NCI-H524 (cell line): ENCODE results near the gene BAG5.
"Not testable (repeated sequence)": the region's sequence is repeated elsewhere in the genome, so short reads cannot be mapped to it uniquely, and the experiment has no call there.

Source experiments
- DNase-seq, 2 experiments: peaks; one replicate each; lab custom pipeline; 2025; lab: John Stamatoyannopoulos, UW

Gene BAG5

GRCh38 chr14:103534576-103535061 lies 27.8 kb downstream of the BAG5 start:
- no peak for DNase-seq

GRCh38 chr14:103533999-103534575 lies 28.4 kb downstream of the BAG5 start:
- no peak for DNase-seq

GRCh38 chr14:103533137-103533998 lies 29.1 kb downstream of the BAG5 start:
- DNase-seq, result no peak

GRCh38 chr14:103532216-103533136 lies 30.0 kb downstream of the BAG5 start:
- DNase-seq, result no peak

- DNase-seq, result no peak
Observed at GRCh38 chr14:103531421-103532215, 30.8 kb downstream of the BAG5 start.

GRCh38 chr14:103530831-103531230 lies 31.6 kb downstream of the BAG5 start:
- DNase-seq, result no peak

- DNase-seq, result no peak
Observed at GRCh38 chr14:103530390-103530789, 32.1 kb downstream of the BAG5 start.

- no peak for DNase-seq
Observed at GRCh38 chr14:103529383-103530365, 32.8 kb downstream of the BAG5 start.

GRCh38 chr14:103528587-103529382 lies 33.7 kb downstream of the BAG5 start, which contains the start of gene TRMT61A:
TSS of gene TRMT61A (plus strand) at chr14:103529196. CDS start at chr14:103529979, 783 bp downstream.
- DNase-seq, result peak; percentile 87 to 89

- peak in 1 of 2 experiments; percentile 60 for DNase-seq
Observed at GRCh38 chr14:103528146-103528586, 34.3 kb downstream of the BAG5 start.

- DNase-seq, result no peak
Observed at GRCh38 chr14:103527408-103528145, 34.9 kb downstream of the BAG5 start.

- DNase-seq, result no peak
Observed at GRCh38 chr14:103526914-103527248, 35.6 kb downstream of the BAG5 start.

- no peak for DNase-seq
Observed at GRCh38 chr14:103526247-103526913, 36.1 kb downstream of the BAG5 start.

GRCh38 chr14:103525430-103526246 lies 36.8 kb downstream of the BAG5 start:
- DNase-seq, result not testable (repeated sequence)

- peak in 1 of 2 experiments; percentile 30 for DNase-seq
Observed at GRCh38 chr14:103524002-103524935, 38.2 kb downstream of the BAG5 start.

GRCh38 chr14:103523575-103523954 lies 38.9 kb downstream of the BAG5 start:
- no peak for DNase-seq
